ENCODE measurements around the gene GPANK1.

Gene GPANK1

DNA sequence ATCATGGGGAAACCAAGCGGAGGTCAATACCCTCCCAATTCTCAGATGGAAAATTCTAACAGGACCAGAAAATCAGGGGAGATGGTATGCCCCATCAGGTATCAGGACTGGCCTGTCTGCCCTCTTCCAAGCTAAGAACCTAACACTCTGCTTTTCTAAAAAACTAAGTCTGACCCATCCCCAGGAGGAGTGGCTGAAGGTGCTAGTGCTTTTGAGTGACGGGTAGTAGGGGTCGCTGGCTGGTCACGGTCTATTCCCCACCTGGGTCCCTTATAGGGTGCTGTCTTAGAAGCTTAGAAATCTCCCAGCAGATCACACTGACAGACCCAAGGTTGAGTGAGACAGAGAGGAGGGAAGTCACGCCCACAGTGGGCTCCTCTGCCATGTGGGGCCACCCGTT is 28.7 kb upstream of the GPANK1 start:
- H3K27ac ChIP-seq = no peak overlapping the region
- TF ChIP-seq, protein P1, sequence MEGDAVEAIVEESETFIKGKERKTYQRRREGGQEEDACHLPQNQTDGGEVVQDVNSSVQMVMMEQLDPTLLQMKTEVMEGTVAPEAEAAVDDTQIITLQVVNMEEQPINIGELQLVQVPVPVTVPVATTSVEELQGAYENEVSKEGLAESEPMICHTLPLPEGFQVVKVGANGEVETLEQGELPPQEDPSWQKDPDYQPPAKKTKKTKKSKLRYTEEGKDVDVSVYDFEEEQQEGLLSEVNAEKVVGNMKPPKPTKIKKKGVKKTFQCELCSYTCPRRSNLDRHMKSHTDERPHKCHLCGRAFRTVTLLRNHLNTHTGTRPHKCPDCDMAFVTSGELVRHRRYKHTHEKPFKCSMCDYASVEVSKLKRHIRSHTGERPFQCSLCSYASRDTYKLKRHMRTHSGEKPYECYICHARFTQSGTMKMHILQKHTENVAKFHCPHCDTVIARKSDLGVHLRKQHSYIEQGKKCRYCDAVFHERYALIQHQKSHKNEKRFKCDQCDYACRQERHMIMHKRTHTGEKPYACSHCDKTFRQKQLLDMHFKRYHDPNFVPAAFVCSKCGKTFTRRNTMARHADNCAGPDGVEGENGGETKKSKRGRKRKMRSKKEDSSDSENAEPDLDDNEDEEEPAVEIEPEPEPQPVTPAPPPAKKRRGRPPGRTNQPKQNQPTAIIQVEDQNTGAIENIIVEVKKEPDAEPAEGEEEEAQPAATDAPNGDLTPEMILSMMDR (IDR thresholded peaks at IDR 0.05) = no peak
- no peaks in the 10 kb centered on the region for H3K27me3 ChIP-seq
- H3K4me3 ChIP-seq = no peak overlapping the region
- no peaks in the 10 kb centered on the region for H3K4me1 ChIP-seq
- no peak for DNase-seq
- peaks cover 57 to 98% (median 84%) of the 10 kb centered on the region in 3 donors for H3K36me3 ChIP-seq
- no peaks in the 10 kb centered on the region for H3K9me3 ChIP-seq
- intact Hi-C loops (cut with DNase I; ENCODE audit: low total_unique reads) = no loop called here

DNA sequence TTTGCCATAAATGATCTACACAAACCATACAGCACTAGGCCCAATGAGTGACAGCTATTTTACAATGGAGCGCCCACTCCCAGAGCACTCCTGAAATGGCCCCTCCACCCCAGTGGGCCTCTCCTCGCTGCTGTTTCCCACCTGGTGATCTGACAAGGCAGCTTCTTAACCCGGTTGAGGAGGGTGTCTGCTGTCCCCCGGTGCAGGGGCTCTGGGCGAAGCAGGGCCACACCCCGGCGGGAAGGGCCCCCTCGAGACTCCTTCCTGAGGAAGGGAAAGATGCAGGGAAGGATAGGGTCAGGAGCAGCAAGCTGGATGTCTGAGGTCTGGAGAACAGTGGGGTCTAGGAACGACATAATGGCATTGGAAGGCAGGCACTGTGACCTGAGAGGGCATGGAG is 28.1 kb upstream of the GPANK1 start:
- no peak overlapping the region for H3K4me3 ChIP-seq
- H3K4me1 ChIP-seq = no peaks in the 10 kb centered on the region
- H3K27ac ChIP-seq = no peak overlapping the region
- peaks cover 63 to 100% (median 90%) of the 10 kb centered on the region in 3 donors for H3K36me3 ChIP-seq
- H3K27me3 ChIP-seq = no peaks in the 10 kb centered on the region
- H3K9me3 ChIP-seq = no peaks in the 10 kb centered on the region
- no peak for DNase-seq
- intact Hi-C loops (cut with DNase I; ENCODE audit: low total_unique reads) = no loop called here
- TF ChIP-seq, protein P1 (IDR thresholded peaks at IDR 0.05) = no peak

DNA sequence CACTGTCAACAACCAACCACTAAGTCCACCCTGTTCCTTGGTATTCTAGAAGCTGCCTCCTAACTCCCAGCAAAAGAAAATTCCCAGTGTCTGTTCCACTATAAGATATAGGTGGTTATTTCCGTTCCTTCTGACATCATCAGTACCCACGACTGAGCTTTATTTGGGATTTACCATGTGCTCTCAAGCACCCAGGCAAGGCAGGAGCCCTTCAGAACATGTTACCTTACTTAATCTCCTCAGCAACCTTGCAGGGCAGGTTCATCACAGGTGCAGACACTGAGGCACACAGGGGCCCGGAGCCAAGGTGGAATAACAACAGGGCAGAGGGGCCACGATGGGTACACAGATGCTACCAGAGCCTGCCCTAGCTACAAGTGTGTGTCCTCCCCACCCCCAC is 27.6 kb upstream of the GPANK1 start:
- TF ChIP-seq, protein P1 (IDR thresholded peaks at IDR 0.05) = no peak
- Histone ChIP-seq H3K4me1 (no peaks in the 10 kb centered on the region), H3K36me3 (peaks cover 69 to 100% (median 95%) of the 10 kb centered on the region in 3 donors), H3K27me3 (no peaks in the 10 kb centered on the region), H3K9me3 (no peaks in the 10 kb centered on the region), H3K4me3 (no peak overlapping the region), H3K27ac (no peak overlapping the region)
- DNase-seq = no peak
- intact Hi-C loops (cut with DNase I; ENCODE audit: low total_unique reads) = no loop called here

DNA sequence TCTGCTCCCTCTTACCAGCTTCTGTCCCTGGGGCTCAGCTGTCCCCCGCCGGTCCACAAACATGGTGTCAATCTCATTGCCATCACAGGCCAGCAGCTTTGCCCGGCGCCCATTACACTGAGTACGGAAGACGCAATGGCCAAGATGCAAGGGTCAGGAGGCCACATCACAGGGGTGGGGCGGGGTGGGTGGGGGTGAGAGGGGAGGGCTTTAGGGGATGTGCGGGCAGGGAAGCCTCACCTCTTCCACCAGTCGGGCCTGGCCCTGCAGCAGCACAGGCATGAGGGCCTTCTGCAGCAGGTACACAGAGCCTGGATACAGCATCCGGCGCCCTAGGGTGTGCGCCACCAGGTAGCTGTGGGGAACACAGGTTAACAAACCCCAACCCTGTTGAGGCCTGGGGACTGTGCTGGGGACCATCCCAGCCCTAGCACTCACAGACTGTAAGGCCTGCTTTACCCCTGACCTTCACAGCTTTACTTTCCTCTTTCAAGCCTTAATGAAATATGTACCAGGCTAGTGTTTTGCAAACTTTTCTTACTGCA is 26.8 kb upstream of the GPANK1 start:
- DNase-seq = no peak
- no peak overlapping the region for H3K27ac ChIP-seq
- no peaks in the 10 kb centered on the region for H3K9me3 ChIP-seq
- H3K27me3 ChIP-seq = no peaks in the 10 kb centered on the region
- TF ChIP-seq, protein P1 (IDR thresholded peaks at IDR 0.05) = no peak
- intact Hi-C loops (cut with DNase I; ENCODE audit: low total_unique reads) = no loop called here
- H3K36me3 ChIP-seq = peaks cover 71 to 100% (median 98%) of the 10 kb centered on the region in 3 donors
- no peaks in the 10 kb centered on the region for H3K4me1 ChIP-seq
- no peak overlapping the region for H3K4me3 ChIP-seq

DNA sequence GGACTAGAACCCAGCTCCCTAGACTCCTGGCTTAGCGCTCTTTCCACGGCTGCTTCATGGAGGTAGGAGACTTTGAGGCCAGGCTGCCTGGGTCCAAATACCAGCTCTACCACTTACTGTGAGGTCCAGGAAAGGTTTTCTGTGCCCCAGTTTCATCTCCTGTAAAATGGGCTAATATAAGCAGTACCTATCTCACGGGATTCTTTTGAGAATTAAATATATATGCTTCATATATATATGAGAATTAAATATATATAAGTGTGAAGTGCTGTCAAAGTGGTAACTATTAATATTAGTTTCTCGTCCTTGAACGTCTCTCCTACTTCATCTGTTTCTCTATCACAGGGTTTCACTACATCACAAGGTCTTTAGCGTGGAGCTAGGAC is 26.3 kb upstream of the GPANK1 start:
- no peaks in the 10 kb centered on the region for H3K9me3 ChIP-seq
- no peak overlapping the region for H3K27ac ChIP-seq
- no peak overlapping the region for H3K4me3 ChIP-seq
- H3K36me3 ChIP-seq = peaks cover 68 to 100% (median 92%) of the 10 kb centered on the region in 3 donors
- no peaks in the 10 kb centered on the region for H3K4me1 ChIP-seq
- intact Hi-C loops (cut with DNase I; ENCODE audit: low total_unique reads) = no loop called here
- TF ChIP-seq, protein P1 (IDR thresholded peaks at IDR 0.05) = no peak
- no peaks in the 10 kb centered on the region for H3K27me3 ChIP-seq
- no peak for DNase-seq

Data from tibial artery (tissue), 4 donors.